Naive thymus-derived CD4-positive, alpha-beta T cell (primary cell): Measurements from ENCODE around the gene PGBD5. TPM values are rescaled to one million over a fixed set of nuclear protein-coding genes. Genes with fewer than 3 reads are reported as not detected.

Experiments used
- polyA plus RNA-seq, 2 donors: library from polyadenylated mRNA; unstranded; fragments of 300-500 nt; fragmentation: Illumina TruSeq; gene quantifications; one replicate each; pipeline ENCODE4 v1.2.3, GENCODE V29; 2021
- total RNA-seq, 6 experiments: library from RNA in 5 of 6; stranded (reverse) in 5 of 6; gene quantifications; 1 replicate in 5 of 6; 2 replicates in 1 of 6; pipeline ENCODE4 v1.2.3 and lab custom pipeline; 2021 to 2026

The PGBD5 gene
- total and polyA plus RNA-seq, 7 experiments from 2014 or later: 0.36 TPM; not detected in 6

Other genes with a start within 250 kb of the PGBD5 start
- 10 to 100 TPM; 21.6 to 47.5 (median 34.7) TPM for gene COG2, start 216.1 kb upstream of the PGBD5 start, total RNA-seq
- 10 to 100 TPM; 35.3 to 42.6 TPM for gene COG2, start 216.1 kb upstream of the PGBD5 start, polyA plus RNA-seq